Measurements from ENCODE around the gene PTCD1. TPM values are rescaled to one million over a fixed set of nuclear protein-coding genes. Genes with fewer than 3 reads are reported as not detected.
A peak's percentile ranks its signal among the peaks of the same experiment; 100 is the strongest.

The PTCD1 gene
- total and polyA plus RNA-seq, 2 experiments from 2014 or later = 12.2 to 13.4 TPM

DNA sequence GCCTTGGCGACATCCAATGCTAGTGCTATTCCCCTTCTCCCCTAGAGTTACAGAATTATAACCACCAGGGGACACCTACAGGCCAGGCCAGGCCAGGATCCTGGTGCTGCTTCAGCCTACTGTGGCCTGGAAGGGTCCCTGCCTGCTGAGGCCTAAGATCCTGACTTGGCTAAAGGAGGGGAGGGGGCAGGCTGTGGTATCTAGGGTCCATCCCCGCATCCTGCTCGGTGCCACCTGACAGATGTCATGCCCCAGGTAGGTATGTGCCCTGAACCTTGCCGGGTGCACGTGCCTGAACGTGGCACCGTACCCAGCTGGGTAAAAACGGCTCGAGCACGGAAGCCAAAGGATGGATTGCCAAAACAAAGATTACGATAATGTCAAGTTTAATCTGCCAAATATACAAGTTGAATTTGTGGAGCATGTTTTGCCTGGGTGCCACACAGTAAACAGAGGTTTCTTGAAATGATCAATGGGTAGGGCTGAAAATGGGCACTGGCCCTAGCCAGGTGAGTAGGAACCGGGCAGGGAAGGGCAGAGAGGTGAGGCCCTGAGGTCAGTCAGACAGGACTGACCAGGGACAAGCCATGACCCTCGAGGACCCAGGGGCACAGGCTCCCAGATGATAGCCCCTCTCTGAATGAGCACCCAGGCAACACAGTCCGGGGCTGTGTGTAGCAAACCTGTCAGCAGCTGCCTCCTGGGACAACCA is 42.8 kb downstream of the PTCD1 start:
- no peak overlapping the region for H3K4me3 ChIP-seq
- DNase-seq (ENCODE audit: low spot score) = peak; percentile 33
- ATAC-seq = no peak
- no peaks in the 10 kb centered on the region for H3K27me3 ChIP-seq (ENCODE audit: insufficient read depth)
- H3K36me3 ChIP-seq (ENCODE audit: insufficient read depth) = peaks cover 20% of the 10 kb centered on the region
- no peak overlapping the region for H3K27ac Mint-ChIP-seq
- no peaks in the 10 kb centered on the region for H3K79me2 ChIP-seq (replicated peaks; ENCODE audit: insufficient read depth)
- no peaks in the 10 kb centered on the region for H3K9me2 ChIP-seq (ENCODE audit: insufficient read depth)
- TF ChIP-seq REST (IDR thresholded peaks at IDR 0.05; ENCODE audit: unreplicated experiment) (no peak), EZH2 (IDR thresholded peaks at IDR 0.05; ENCODE audit: low read depth, unreplicated experiment) (no peak), STAT1 (IDR thresholded peaks at IDR 0.05; ENCODE audit: unreplicated experiment) (no peak)
- TF ChIP-seq, protein P1, sequence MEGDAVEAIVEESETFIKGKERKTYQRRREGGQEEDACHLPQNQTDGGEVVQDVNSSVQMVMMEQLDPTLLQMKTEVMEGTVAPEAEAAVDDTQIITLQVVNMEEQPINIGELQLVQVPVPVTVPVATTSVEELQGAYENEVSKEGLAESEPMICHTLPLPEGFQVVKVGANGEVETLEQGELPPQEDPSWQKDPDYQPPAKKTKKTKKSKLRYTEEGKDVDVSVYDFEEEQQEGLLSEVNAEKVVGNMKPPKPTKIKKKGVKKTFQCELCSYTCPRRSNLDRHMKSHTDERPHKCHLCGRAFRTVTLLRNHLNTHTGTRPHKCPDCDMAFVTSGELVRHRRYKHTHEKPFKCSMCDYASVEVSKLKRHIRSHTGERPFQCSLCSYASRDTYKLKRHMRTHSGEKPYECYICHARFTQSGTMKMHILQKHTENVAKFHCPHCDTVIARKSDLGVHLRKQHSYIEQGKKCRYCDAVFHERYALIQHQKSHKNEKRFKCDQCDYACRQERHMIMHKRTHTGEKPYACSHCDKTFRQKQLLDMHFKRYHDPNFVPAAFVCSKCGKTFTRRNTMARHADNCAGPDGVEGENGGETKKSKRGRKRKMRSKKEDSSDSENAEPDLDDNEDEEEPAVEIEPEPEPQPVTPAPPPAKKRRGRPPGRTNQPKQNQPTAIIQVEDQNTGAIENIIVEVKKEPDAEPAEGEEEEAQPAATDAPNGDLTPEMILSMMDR (conservative IDR thresholded peaks at IDR 0.05; ENCODE audit: low read depth in 2 of 2) = peak in 1 of 2 experiments; percentile 32; a peak in 2 of 4 replicates
- no peak overlapping the region for H3K4me2 ChIP-seq
- H3K36me3 Mint-ChIP-seq (ENCODE audit: low read depth) = peaks cover 65% of the 10 kb centered on the region
- H3K27me3 Mint-ChIP-seq (ENCODE audit: insufficient read depth, low read depth, poor library complexity) = peaks cover 37% of the 10 kb centered on the region
- peaks cover 5% of the 10 kb centered on the region; the same call in 1 of the 2 replicates for H3K4me1 ChIP-seq (ENCODE audit: insufficient read depth)
- H3K4me3 Mint-ChIP-seq = no peak overlapping the region
- H3K4me1 Mint-ChIP-seq = peaks cover 16% of the 10 kb centered on the region
- peaks cover 40% of the 10 kb centered on the region for H3F3A ChIP-seq (replicated peaks; ENCODE audit: low read depth)
- H2AFZ ChIP-seq = no peak overlapping the region
- no peaks in the 10 kb centered on the region for H3K9me3 Mint-ChIP-seq
- no peak overlapping the region for H3K27ac ChIP-seq (ENCODE audit: low read depth)
- H4K20me1 ChIP-seq (replicated peaks; ENCODE audit: insufficient read depth) = peaks cover 30% of the 10 kb centered on the region

DNA sequence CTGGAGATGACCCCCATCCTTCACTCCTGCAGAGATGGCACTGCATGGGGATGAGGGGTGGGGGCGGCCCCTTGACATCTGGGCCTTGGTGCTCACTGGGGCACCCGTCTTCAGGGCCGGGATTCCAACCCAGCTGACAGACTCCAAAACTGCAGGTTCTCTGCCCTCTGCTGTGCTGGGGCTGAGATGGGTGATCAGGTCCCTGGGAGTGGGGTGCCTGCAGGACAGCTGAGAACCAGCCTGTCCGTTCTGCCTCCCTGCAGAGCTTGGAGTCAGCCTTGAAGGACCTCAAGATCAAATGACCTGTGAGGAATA is 44.5 kb downstream of the PTCD1 start:
- Histone ChIP-seq H3K4me2 (peak overlapping the region; percentile 85), H2AFZ (no peak overlapping the region), H3K4me3 (no peak overlapping the region; the same call in 1 of the 2 replicates), H3F3A (replicated peaks; ENCODE audit: low read depth) (peaks cover 35% of the 10 kb centered on the region), H4K20me1 (replicated peaks; ENCODE audit: insufficient read depth) (peaks cover 29% of the 10 kb centered on the region), H3K9me2 (ENCODE audit: insufficient read depth) (no peaks in the 10 kb centered on the region), H3K4me1 (ENCODE audit: insufficient read depth) (peaks cover 5% of the 10 kb centered on the region; the same call in 1 of the 2 replicates), H3K79me2 (replicated peaks; ENCODE audit: insufficient read depth) (no peaks in the 10 kb centered on the region), H3K27ac (ENCODE audit: low read depth) (no peak overlapping the region), H3K27me3 (ENCODE audit: insufficient read depth) (no peaks in the 10 kb centered on the region), H3K36me3 (ENCODE audit: insufficient read depth) (peaks cover 12% of the 10 kb centered on the region; the same call in 1 of the 2 replicates)
- peaks cover 51% of the 10 kb centered on the region for H3K36me3 Mint-ChIP-seq (ENCODE audit: low read depth)
- peaks cover 16% of the 10 kb centered on the region for H3K4me1 Mint-ChIP-seq
- ATAC-seq = no peak
- H3K27ac Mint-ChIP-seq = peak overlapping the region; percentile 80; the same call in 1 of the 2 replicates
- DNase-seq (ENCODE audit: low spot score) = no peak
- no peaks in the 10 kb centered on the region for H3K9me3 Mint-ChIP-seq
- H3K4me3 Mint-ChIP-seq = peak overlapping the region; percentile 91
- H3K27me3 Mint-ChIP-seq (ENCODE audit: insufficient read depth, low read depth, poor library complexity) = peaks cover 34% of the 10 kb centered on the region
- TF ChIP-seq ZNF114 (CRISPR knock-in tag; IDR thresholded peaks at IDR 0.05) = no peak
- no peak for TF ChIP-seq ZNF462 (CRISPR knock-in tag; IDR thresholded peaks at IDR 0.05)

All from GM23338 (cell line).